Hepatocyte (in vitro differentiated cells): ENCODE data around the gene CORO7. TPM values are rescaled to one million over a fixed set of nuclear protein-coding genes. Genes with fewer than 3 reads are reported as not detected.
A peak's percentile ranks its signal among the peaks of the same experiment; 100 is the strongest.

Experiments
- DNase-seq: peaks from one replicate; pipeline ENCODE4 v3.0.0-alpha.2; 2016; ENCODE audit warnings: low spot score
- H2AFZ ChIP-seq: fragments of 200-600 bp; sonication (generic); 2 replicates; pipeline ENCODE4 v1.6.0; 2016; ENCODE audit warnings: antibody characterized with exemption, mild to moderate bottlenecking
- H3K27ac ChIP-seq: fragments of 200-600 bp; sonication (generic); 2 replicates; pipeline ENCODE4 v1.5.1; 2016; ENCODE audit warnings: mild to moderate bottlenecking
- H3K27me3 ChIP-seq: fragments of 200-600 bp; sonication (generic); 2 replicates; pipeline ENCODE4 v1.6.1; 2016
- H3K36me3 ChIP-seq: fragments of 200-600 bp; sonication (generic); replicated peaks from 2 replicates; pipeline ENCODE4 v1.5.1; 2016; ENCODE audit warnings: low read depth; ENCODE audit not compliant: insufficient read depth
- H3K4me1 ChIP-seq: fragments of 200-600 bp; sonication (generic); 2 replicates; pipeline ENCODE4 v1.5.1; 2016; ENCODE audit warnings: mild to moderate bottlenecking, moderate library complexity; ENCODE audit not compliant: insufficient read depth
- H3K4me2 ChIP-seq: fragments of 200-600 bp; sonication (generic); 2 replicates; pipeline ENCODE4 v1.6.0; 2016
- H3K4me3 ChIP-seq: fragments of 200-600 bp; sonication (generic); 2 replicates; pipeline ENCODE4 v1.5.1; 2016; ENCODE audit warnings: mild to moderate bottlenecking
- H3K79me2 ChIP-seq: fragments of 200-600 bp; sonication (generic); 2 replicates; pipeline ENCODE4 v1.6.0; 2017; ENCODE audit warnings: mild to moderate bottlenecking
- H3K9me2 ChIP-seq: fragments of 200-600 bp; sonication (generic); replicated peaks from 2 replicates; pipeline ENCODE4 v1.6.0; 2017; ENCODE audit warnings: mild to moderate bottlenecking; ENCODE audit not compliant: insufficient read depth
- H3K9me3 ChIP-seq: fragments of 200-600 bp; sonication (generic); 2 replicates; pipeline ENCODE4 v1.5.1; 2016; ENCODE audit warnings: low read depth, mild to moderate bottlenecking
- H4K20me1 ChIP-seq: fragments of 200-600 bp; sonication (generic); 2 replicates; pipeline ENCODE4 v1.6.0; 2016; ENCODE audit warnings: mild to moderate bottlenecking; ENCODE audit not compliant: insufficient read depth, poor library complexity, severe bottlenecking
- CTCF ChIP-seq: fragments of 200-600 bp; sonication (generic); IDR thresholded peaks from 2 replicates; pipeline ENCODE4 v1.5.1; 2016; ENCODE audit warnings: antibody characterized with exemption, mild to moderate bottlenecking; ENCODE audit not compliant: poor library complexity
- EZH2 ChIP-seq: fragments of 200-600 bp; sonication (generic); IDR thresholded peaks from 2 replicates; pipeline ENCODE4 v1.6.1; 2016; ENCODE audit warnings: antibody characterized with exemption, mild to moderate bottlenecking, borderline replicate concordance
- EZH2phosphoT487 ChIP-seq: fragments of 200-600 bp; sonication (generic); IDR thresholded peaks from one replicate; pipeline ENCODE4 v1.6.1; 2018; ENCODE audit warnings: antibody characterized with exemption, mild to moderate bottlenecking, low read depth, moderate library complexity; ENCODE audit not compliant: unreplicated experiment, severe bottlenecking
- WGBS: methylation state at CpG from one replicate; pipeline ENCODE4 v1.1.6; 2016; ENCODE audit warnings: low lambda C conversion rate; ENCODE audit errors: missing lambda C conversion rate; 5-methylcytosine and 5-hydroxymethylcytosine counted together
- polyA plus RNA-seq: library from polyadenylated mRNA; unstranded; fragments of >200 nt; fragmentation: Nextera tagmentation; extraction: Ambion mirVana; gene quantifications from 2 replicates; pipeline ENCODE4 v1.2.1, GENCODE V29; 2016
- total RNA-seq: library from RNA; depleted of rRNA; stranded (reverse); fragments of >200 nt; gene quantifications from 2 replicates; pipeline ENCODE4 v1.2.3, GENCODE V29; 2014

Gene CORO7
- total and polyA plus RNA-seq, 2 experiments from 2014 or later: 18.2 to 33.3 TPM

GRCh38 chr16:4426722-4427372 lies 10.5 kb upstream of the CORO7 start:
- no peaks in the 10 kb centered on the region for H4K20me1 ChIP-seq
- H3K27ac ChIP-seq: peak overlapping the region; percentile 99
- peak overlapping the region; percentile 93 for H3K4me2 ChIP-seq
- WGBS: 95% methylated on average over 12 of the region's 12 CpGs
- H3K4me3 ChIP-seq: peak overlapping the region; percentile 74
- no peaks in the 10 kb centered on the region for H3K9me2 ChIP-seq
- DNase-seq: no peak
- H3K79me2 ChIP-seq: peaks cover 57% of the 10 kb centered on the region
- H3K9me3 ChIP-seq: no peaks in the 10 kb centered on the region
- no peak overlapping the region for H2AFZ ChIP-seq
- H3K36me3 ChIP-seq: no peaks in the 10 kb centered on the region
- H3K27me3 ChIP-seq: no peaks in the 10 kb centered on the region
- TF ChIP-seq EZH2 (no peak), EZH2phosphoT487 (no peak), CTCF (no peak)
- H3K4me1 ChIP-seq: peaks cover 14% of the 10 kb centered on the region

GRCh38 chr16:4426021-4426684 lies 9.8 kb upstream of the CORO7 start:
- peak; percentile 67 for DNase-seq
- Histone ChIP-seq H3K36me3 (no peaks in the 10 kb centered on the region), H4K20me1 (no peaks in the 10 kb centered on the region), H3K4me1 (peaks cover 14% of the 10 kb centered on the region), H3K9me2 (no peaks in the 10 kb centered on the region), H2AFZ (peak overlapping the region; percentile 44), H3K4me2 (peak overlapping the region; percentile 93), H3K4me3 (peak overlapping the region; percentile 74), H3K27ac (peak overlapping the region; percentile 99), H3K79me2 (peaks cover 54% of the 10 kb centered on the region), H3K27me3 (no peaks in the 10 kb centered on the region), H3K9me3 (no peaks in the 10 kb centered on the region)
- no peak for TF ChIP-seq CTCF
- TF ChIP-seq EZH2: no peak
- TF ChIP-seq EZH2phosphoT487: no peak
- 4% methylated on average over 26 of the region's 31 CpGs for WGBS

GRCh38 chr16:4425378-4426020 lies 9.1 kb upstream of the CORO7 start, which contains the start of gene DNAJA3:
Gene DNAJA3, plus strand, starts transcription at chr16:4425868. Its CDS starts 14 bp downstream, at chr16:4425882.
- Histone ChIP-seq H3K36me3 (no peaks in the 10 kb centered on the region), H3K79me2 (peaks cover 47% of the 10 kb centered on the region), H2AFZ (peak within 1 kb of the TSS; percentile 82), H3K4me1 (peaks cover 14% of the 10 kb centered on the region), H3K9me2 (no peaks in the 10 kb centered on the region), H3K4me3 (peak within 1 kb of the TSS; percentile 87), H3K9me3 (no peaks in the 10 kb centered on the region), H3K4me2 (peak within 1 kb of the TSS; percentile 93), H4K20me1 (no peaks in the 10 kb centered on the region), H3K27me3 (no peaks in the 10 kb centered on the region), H3K27ac (peak within 1 kb of the TSS; percentile 99)
- TF ChIP-seq EZH2phosphoT487: no peak
- no peak for TF ChIP-seq CTCF
- no peak for TF ChIP-seq EZH2
- DNase-seq: peak; percentile 98
- under 1% methylated on average over 65 of the region's 68 CpGs for WGBS
